Germinal center (tissue), 1 donor: ENCODE measurements around the gene NOC3L.
"Not testable (repeated sequence)": the region's sequence is repeated elsewhere in the genome, so short reads cannot be mapped to it uniquely, and the experiment has no call there.

ENCODE experiments used
- DNase-seq: peaks from one replicate; pipeline ENCODE4 v3.0.0; 2012; ENCODE audit warnings: mixed read lengths, low spot score

The NOC3L gene

GRCh38 chr10:94362360-94363250 lies at the start of gene NOC3L:
TSS of gene NOC3L (minus strand) at chr10:94362939. CDS start at chr10:94362838, 101 bp downstream.
- DNase-seq, result peak; percentile 92

GRCh38 chr10:94412449-94412848 lies 49.7 kb upstream of the NOC3L start:
- no peak for DNase-seq

GRCh38 chr10:94411304-94411703 lies 48.6 kb upstream of the NOC3L start:
- no peak for DNase-seq

GRCh38 chr10:94409021-94409657 lies 46.4 kb upstream of the NOC3L start:
- no peak for DNase-seq

GRCh38 chr10:94407668-94408067 lies 44.9 kb upstream of the NOC3L start:
- DNase-seq, result no peak

- DNase-seq, result no peak
Observed at GRCh38 chr10:94405406-94405805, 42.7 kb upstream of the NOC3L start.

GRCh38 chr10:94403380-94404213 lies 40.9 kb upstream of the NOC3L start:
- DNase-seq, result peak; percentile 77

GRCh38 chr10:94402843-94403379 lies 40.2 kb upstream of the NOC3L start:
- peak; percentile 51 for DNase-seq

GRCh38 chr10:94402204-94402842 lies 39.6 kb upstream of the NOC3L start, which contains the start of gene TBC1D12:
TSS of gene TBC1D12 (plus strand) at chr10:94402541. CDS start at chr10:94402614, 73 bp downstream.
- peak; percentile 60 for DNase-seq

GRCh38 chr10:94398762-94399161 lies 36.0 kb upstream of the NOC3L start:
- DNase-seq, result no peak

- DNase-seq, result no peak
Observed at GRCh38 chr10:94397549-94398370, 35.0 kb upstream of the NOC3L start.

- not testable (repeated sequence) for DNase-seq
Observed at GRCh38 chr10:94392117-94392516, 29.4 kb upstream of the NOC3L start.

- DNase-seq, result not testable (repeated sequence)
Observed at GRCh38 chr10:94385733-94386132, 23.0 kb upstream of the NOC3L start.

- DNase-seq, result no peak
Observed at GRCh38 chr10:94383530-94383929, 20.8 kb upstream of the NOC3L start.

- no peak for DNase-seq
Observed at GRCh38 chr10:94376865-94377264, 14.1 kb upstream of the NOC3L start.

- DNase-seq, result no peak
Observed at GRCh38 chr10:94375374-94375773, 12.6 kb upstream of the NOC3L start.

GRCh38 chr10:94370501-94370900 lies 7.8 kb upstream of the NOC3L start:
- DNase-seq, result no peak

GRCh38 chr10:94366382-94366781 lies 3.6 kb upstream of the NOC3L start:
- no peak for DNase-seq

GRCh38 chr10:94364482-94364881 lies 1.7 kb upstream of the NOC3L start:
- DNase-seq, result no peak

- no peak for DNase-seq
Observed at GRCh38 chr10:94363251-94363565, 469 bp upstream of the NOC3L start.
